ENCODE data around the gene PDE4A.

GRCh38 chr19:10407096-10407495 lies 13.2 kb upstream of the PDE4A start:
- TF ChIP-seq CTCF (IDR thresholded peaks at IDR 0.05), result no peak
- TF ChIP-seq POLR2A (IDR thresholded peaks at IDR 0.05), result no peak

Data from heart left ventricle (tissue), 13 donors.